ENCODE measurements around the gene THBS3. TPM values are rescaled to one million over a fixed set of nuclear protein-coding genes. Genes with fewer than 3 reads are reported as not detected.
A peak's percentile ranks its signal among the peaks of the same experiment; 100 is the strongest.

Gene THBS3
- total RNA-seq = 112 to 127 TPM (median 118 TPM) in 3 replicates
- long read RNA-seq, transcript THBS3-201 (23 exons, 3,145 nt) = major isoform, 151 of 216 reads
- long read RNA-seq, partial matches to known transcripts = 10 of 216 reads
- long read RNA-seq, other reads (novel, unspliced or antisense) = 51 of 216 reads

DNA sequence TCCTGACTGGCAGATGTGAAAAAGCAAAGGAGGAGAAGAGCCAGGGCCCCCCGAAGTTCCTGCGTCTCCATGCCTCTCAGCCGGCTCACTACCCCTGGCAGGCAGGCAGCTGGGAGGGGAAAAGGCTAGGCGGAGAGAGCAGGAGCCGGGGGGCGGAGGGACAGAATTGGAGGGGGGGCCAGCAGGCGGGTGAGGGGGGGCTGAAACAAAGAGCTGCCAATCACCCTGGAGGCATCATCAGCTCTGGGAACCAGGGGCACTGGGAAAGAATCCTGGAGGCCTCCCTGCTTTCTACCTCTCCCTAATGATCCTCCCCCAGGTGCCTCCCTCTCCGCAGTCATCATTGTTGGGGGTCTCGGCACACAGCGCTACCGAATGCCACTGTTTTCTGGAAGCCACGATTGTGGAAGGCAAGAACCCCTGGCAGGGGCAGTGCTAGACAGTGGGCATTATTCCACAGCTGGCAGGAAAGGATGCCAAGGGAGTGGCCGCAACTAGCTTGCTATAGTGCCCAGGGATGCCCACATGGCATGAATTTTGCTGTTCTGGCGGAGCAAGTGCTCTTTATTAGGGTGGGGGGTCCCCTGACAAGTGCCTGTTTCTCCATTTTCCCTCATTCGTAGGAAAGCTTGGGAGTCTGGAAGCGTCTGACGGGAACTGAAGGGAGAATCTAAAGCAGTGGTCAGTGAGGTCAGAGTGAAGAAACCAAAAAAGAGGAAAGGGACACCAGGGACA is at the start of gene THBS3:
Gene THBS3 (minus strand): TSS at position 92 of the 735 bp plus-strand sequence. CDS start 21 bp downstream, at position 71.
- Mint-ChIP-seq H3K27ac (ENCODE audit: unreplicated experiment) (peak within 1 kb of the TSS; percentile 99), H3K9me3 (ENCODE audit: low read depth) (no peaks in the 10 kb centered on the region), H3K4me3 (ENCODE audit: unreplicated experiment) (peak within 1 kb of the TSS; percentile 80), H3K36me3 (ENCODE audit: low read depth) (peaks cover 2% of the 10 kb centered on the region), H3K4me1 (ENCODE audit: low read depth) (peaks cover 43% of the 10 kb centered on the region), H3K27me3 (ENCODE audit: low read depth) (no peaks in the 10 kb centered on the region)
- TF ChIP-seq, protein P1, sequence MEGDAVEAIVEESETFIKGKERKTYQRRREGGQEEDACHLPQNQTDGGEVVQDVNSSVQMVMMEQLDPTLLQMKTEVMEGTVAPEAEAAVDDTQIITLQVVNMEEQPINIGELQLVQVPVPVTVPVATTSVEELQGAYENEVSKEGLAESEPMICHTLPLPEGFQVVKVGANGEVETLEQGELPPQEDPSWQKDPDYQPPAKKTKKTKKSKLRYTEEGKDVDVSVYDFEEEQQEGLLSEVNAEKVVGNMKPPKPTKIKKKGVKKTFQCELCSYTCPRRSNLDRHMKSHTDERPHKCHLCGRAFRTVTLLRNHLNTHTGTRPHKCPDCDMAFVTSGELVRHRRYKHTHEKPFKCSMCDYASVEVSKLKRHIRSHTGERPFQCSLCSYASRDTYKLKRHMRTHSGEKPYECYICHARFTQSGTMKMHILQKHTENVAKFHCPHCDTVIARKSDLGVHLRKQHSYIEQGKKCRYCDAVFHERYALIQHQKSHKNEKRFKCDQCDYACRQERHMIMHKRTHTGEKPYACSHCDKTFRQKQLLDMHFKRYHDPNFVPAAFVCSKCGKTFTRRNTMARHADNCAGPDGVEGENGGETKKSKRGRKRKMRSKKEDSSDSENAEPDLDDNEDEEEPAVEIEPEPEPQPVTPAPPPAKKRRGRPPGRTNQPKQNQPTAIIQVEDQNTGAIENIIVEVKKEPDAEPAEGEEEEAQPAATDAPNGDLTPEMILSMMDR (IDR thresholded peaks at IDR 0.05) = no peak
- DNase-seq (ENCODE audit: low spot score) = peak; percentile 65

DNA sequence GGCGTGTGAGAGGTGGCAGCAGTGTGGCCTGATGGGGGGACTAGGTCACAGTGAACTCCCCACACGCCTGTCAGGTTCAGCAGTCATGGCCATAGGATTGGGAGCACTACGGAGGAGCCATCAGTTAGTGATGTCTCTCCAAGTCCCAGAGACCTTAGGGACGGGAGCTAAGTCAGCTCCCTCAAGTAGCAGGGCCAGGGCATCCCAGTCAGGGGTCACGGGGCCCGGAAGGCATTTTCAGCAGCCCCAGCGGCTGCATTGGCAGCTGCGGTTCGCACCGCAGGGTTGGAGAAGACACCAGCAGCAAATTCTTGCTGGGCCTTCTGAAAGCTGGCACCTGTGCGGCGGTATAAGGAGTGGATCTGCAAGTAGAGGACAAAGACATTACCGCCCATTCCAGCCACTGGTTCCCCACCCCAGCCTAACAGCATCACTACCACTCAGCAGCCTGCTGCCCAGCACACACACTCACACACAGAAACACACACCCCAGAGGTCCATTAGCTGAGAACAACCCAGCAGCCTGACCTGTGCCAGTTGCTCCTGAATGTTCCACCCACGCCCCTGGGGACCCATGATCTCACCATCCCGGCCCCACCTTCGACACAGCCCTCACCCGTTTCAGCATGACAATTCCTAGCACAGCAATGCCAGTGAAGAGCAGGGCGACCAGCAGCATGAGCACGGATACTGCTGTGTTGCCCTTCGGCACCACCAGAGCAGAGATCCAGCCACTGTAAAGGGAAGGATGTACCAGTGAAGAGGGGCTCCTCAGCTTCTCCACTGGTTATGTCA is 48.6 kb upstream of the THBS3 start:
- DNase-seq (ENCODE audit: low spot score) = no peak
- peak overlapping the region; percentile 93 for H3K27ac Mint-ChIP-seq (ENCODE audit: unreplicated experiment)
- peaks cover 43% of the 10 kb centered on the region for H3K4me1 Mint-ChIP-seq (ENCODE audit: low read depth)
- TF ChIP-seq, protein P1 (IDR thresholded peaks at IDR 0.05) = no peak
- H3K4me3 Mint-ChIP-seq (ENCODE audit: unreplicated experiment) = peak overlapping the region; percentile 83
- no peaks in the 10 kb centered on the region for H3K27me3 Mint-ChIP-seq (ENCODE audit: low read depth)
- no peaks in the 10 kb centered on the region for H3K9me3 Mint-ChIP-seq (ENCODE audit: low read depth)
- H3K36me3 Mint-ChIP-seq (ENCODE audit: low read depth) = peaks cover 17% of the 10 kb centered on the region

DNA sequence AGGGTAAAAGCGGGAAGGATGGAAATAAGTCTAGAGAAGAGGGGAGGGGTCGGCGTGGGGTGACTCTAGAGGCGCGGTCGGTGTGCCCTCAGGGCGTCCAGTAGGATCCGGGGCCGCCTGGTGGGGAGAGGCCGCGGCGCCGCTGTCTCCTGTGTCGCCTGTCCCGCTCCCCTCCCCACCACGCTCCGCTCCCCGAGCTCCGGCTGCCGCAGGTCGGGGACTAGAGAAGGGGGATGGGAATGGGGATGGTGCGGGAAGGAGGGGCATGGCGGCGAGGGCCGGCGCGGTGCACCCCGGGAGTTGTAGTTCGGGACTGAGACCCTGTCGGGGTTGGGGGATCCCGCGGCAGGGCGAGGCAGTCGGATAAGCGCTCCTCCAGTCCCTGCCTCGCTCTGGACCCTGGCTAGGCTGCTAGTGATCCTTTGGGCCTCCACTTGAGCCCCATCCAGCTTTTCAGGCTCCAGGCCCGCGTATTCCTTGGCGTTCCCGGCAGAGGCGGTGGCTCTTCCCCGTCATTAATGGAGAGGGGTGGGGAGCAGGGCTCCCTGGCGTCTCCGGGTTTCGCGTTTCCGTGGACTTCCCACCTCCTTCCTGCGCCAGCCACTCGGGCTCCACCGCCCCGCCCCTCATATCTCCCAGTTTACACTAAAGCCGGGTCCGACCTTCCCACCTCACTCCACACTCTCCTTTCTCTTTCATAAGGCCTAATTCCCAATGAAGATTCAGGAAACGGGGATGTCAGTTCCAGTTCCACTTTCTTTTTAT is 47.7 kb upstream of the THBS3 start, which contains the start of gene ENTREP3:
Gene ENTREP3 (minus strand): TSS at position 241 of the 765 bp plus-strand sequence. CDS start 606 bp downstream, outside the sequence.
- TF ChIP-seq, protein P1 (IDR thresholded peaks at IDR 0.05) = peak; percentile 22
- peak; percentile 97 for DNase-seq (ENCODE audit: low spot score)
- H3K27ac Mint-ChIP-seq (ENCODE audit: unreplicated experiment) = peak within 1 kb of the TSS; percentile 93
- H3K4me3 Mint-ChIP-seq (ENCODE audit: unreplicated experiment) = peak within 1 kb of the TSS; percentile 83
- peaks cover 15% of the 10 kb centered on the region for H3K36me3 Mint-ChIP-seq (ENCODE audit: low read depth)
- H3K4me1 Mint-ChIP-seq (ENCODE audit: low read depth) = peaks cover 44% of the 10 kb centered on the region
- no peaks in the 10 kb centered on the region for H3K9me3 Mint-ChIP-seq (ENCODE audit: low read depth)
- no peaks in the 10 kb centered on the region for H3K27me3 Mint-ChIP-seq (ENCODE audit: low read depth)

DNA sequence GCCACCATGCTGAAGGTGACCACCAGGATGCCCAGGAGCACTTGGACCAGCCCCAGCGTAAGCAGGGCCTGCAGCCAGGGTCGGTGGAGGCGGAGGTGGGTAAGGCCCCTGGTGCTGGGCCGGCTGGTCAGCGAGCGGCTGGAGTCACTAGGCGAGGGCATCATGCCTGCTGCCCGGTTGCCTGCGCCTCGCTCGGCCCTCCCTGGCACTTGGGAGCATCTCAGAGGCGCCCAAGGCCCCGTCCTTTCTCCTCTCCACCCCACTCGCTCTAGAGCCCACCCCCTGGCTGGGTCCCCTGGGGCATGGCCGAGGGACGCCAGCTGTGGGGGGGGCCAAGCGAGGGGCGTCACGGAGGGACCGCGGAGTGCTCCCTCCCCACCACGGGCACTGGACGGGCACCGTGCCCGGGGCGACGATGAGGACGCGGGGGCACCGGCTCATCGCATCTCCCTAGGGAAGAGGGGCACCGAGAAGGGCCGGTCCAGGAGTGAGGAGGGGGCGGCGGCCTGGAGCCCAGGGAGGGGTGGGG is 47.1 kb upstream of the THBS3 start:
- peak overlapping the region; percentile 93 for H3K27ac Mint-ChIP-seq (ENCODE audit: unreplicated experiment)
- H3K9me3 Mint-ChIP-seq (ENCODE audit: low read depth) = no peaks in the 10 kb centered on the region
- no peaks in the 10 kb centered on the region for H3K27me3 Mint-ChIP-seq (ENCODE audit: low read depth)
- TF ChIP-seq, protein P1 (IDR thresholded peaks at IDR 0.05) = no peak
- no peak for DNase-seq (ENCODE audit: low spot score)
- peaks cover 15% of the 10 kb centered on the region for H3K36me3 Mint-ChIP-seq (ENCODE audit: low read depth)
- H3K4me1 Mint-ChIP-seq (ENCODE audit: low read depth) = peaks cover 42% of the 10 kb centered on the region
- H3K4me3 Mint-ChIP-seq (ENCODE audit: unreplicated experiment) = peak overlapping the region; percentile 83
